OCI-LY3 (cell line): ENCODE measurements around the gene ARMC2.

Source experiments
- H2AFZ ChIP-seq: fragments of 200-600, 300-600 bp; shearing (Covaris generic); 2 replicates; pipeline ENCODE4 v1.6.0; 2014; ENCODE audit warnings: antibody characterized with exemption, low read depth, low read length
- H3K27ac ChIP-seq: fragments of 200-600, 300-600 bp; sonication (generic); 2 replicates; pipeline ENCODE4 v1.5.1; 2014; ENCODE audit warnings: mild to moderate bottlenecking, low read length, moderate library complexity, mixed read lengths
- H3K27me3 ChIP-seq: fragments of 200-600, 300-600 bp; sonication (generic); 2 replicates; pipeline ENCODE4 v1.6.1; 2014; ENCODE audit warnings: low read depth, low read length, mixed read lengths
- H3K36me3 ChIP-seq: fragments of 200-600, 300-600 bp; sonication (generic); replicated peaks from 2 replicates; pipeline ENCODE3; 2014; ENCODE audit warnings: low read depth, low read length, mixed read lengths
- H3K4me1 ChIP-seq: fragments of 300-600, 200-600 bp; sonication (generic); 2 replicates; pipeline ENCODE4 v1.6.1; 2014; ENCODE audit warnings: low read length, mixed read lengths
- H3K4me2 ChIP-seq: fragments of 200-600, 300-600 bp; sonication (generic); 2 replicates; pipeline ENCODE4 v1.6.1; 2014; ENCODE audit warnings: low read length, mixed read lengths
- H3K4me3 ChIP-seq: fragments of 300-600, 200-600 bp; sonication (generic); 2 replicates; pipeline ENCODE4 v1.5.1; 2014; ENCODE audit warnings: antibody characterized with exemption, mild to moderate bottlenecking, low read length, moderate library complexity
- H3K79me2 ChIP-seq: fragments of 300-600, 200-600 bp; shearing (Covaris generic); 2 replicates; pipeline ENCODE4 v1.6.1; 2014; ENCODE audit warnings: mild to moderate bottlenecking, low read length, mixed read lengths
- H3K9ac ChIP-seq: fragments of 300-600, 200-600 bp; shearing (Covaris generic); 2 replicates; pipeline ENCODE4 v1.6.0; 2014; ENCODE audit warnings: mild to moderate bottlenecking, low read length, moderate library complexity
- H3K9me3 ChIP-seq: fragments of 200-600, 300-600 bp; shearing (Covaris generic); 2 replicates; pipeline ENCODE4 v1.6.1; 2014; ENCODE audit warnings: low read length, mixed read lengths; ENCODE audit not compliant: insufficient read depth
- H4K20me1 ChIP-seq: fragments of 200-600, 300-600 bp; sonication (generic); 2 replicates; pipeline ENCODE4 v1.6.1; 2016; ENCODE audit warnings: low read length, mixed read lengths; ENCODE audit not compliant: insufficient read depth
- CTCF ChIP-seq: fragments of 200-600, 300-600 bp; sonication (generic); IDR thresholded peaks from 2 replicates; pipeline ENCODE4 v1.5.1; 2014; ENCODE audit warnings: antibody characterized with exemption, low read length, low read depth
- EZH2phosphoT487 ChIP-seq: fragments of 200-600 bp; shearing (Covaris generic); IDR thresholded peaks from 2 replicates; pipeline ENCODE4 v1.6.1; 2018; ENCODE audit warnings: antibody characterized with exemption, mixed run types, low read depth

The ARMC2 gene

GRCh38 chr6:108848116-108848868 lies at the start of gene ARMC2:
Gene ARMC2, plus strand, starts transcription at chr6:108848422. Its CDS starts 5,846 bp downstream, at chr6:108854268.
- Histone ChIP-seq H3K27ac (no peak within 1 kb of the TSS), H3K4me1 (peaks cover 7% of the 10 kb centered on the region; the same call in 1 of the 2 replicates), H3K9me3 (no peaks in the 10 kb centered on the region), H3K36me3 (no peaks in the 10 kb centered on the region), H2AFZ (peak within 1 kb of the TSS; percentile 89), H4K20me1 (no peaks in the 10 kb centered on the region), H3K4me2 (peak within 1 kb of the TSS; percentile 89), H3K27me3 (peaks cover 24% of the 10 kb centered on the region), H3K4me3 (peak within 1 kb of the TSS; percentile 88), H3K79me2 (no peaks in the 10 kb centered on the region), H3K9ac (peak within 1 kb of the TSS; percentile 60)
- TF ChIP-seq CTCF: no peak
- no peak for TF ChIP-seq EZH2phosphoT487

- H3K4me2 ChIP-seq: no peak overlapping the region
- H3K27ac ChIP-seq: no peak overlapping the region
- peaks cover 89% of the 10 kb centered on the region for H3K27me3 ChIP-seq
- TF ChIP-seq CTCF (no peak), EZH2phosphoT487 (no peak)
- H3K36me3 ChIP-seq: no peaks in the 10 kb centered on the region
- H4K20me1 ChIP-seq: peaks cover 15% of the 10 kb centered on the region
- no peak overlapping the region for H3K9ac ChIP-seq
- H3K9me3 ChIP-seq: no peaks in the 10 kb centered on the region
- peaks cover 7% of the 10 kb centered on the region for H3K4me1 ChIP-seq
- no peak overlapping the region for H2AFZ ChIP-seq
- no peak overlapping the region for H3K4me3 ChIP-seq
- H3K79me2 ChIP-seq: no peaks in the 10 kb centered on the region
Measured at GRCh38 chr6:108798670-108799353, 49.4 kb upstream of the ARMC2 start.

GRCh38 chr6:108799354-108799717 lies 48.9 kb upstream of the ARMC2 start:
- no peak overlapping the region for H3K9ac ChIP-seq
- no peak for TF ChIP-seq EZH2phosphoT487
- no peak for TF ChIP-seq CTCF
- H3K4me2 ChIP-seq: no peak overlapping the region
- no peaks in the 10 kb centered on the region for H3K9me3 ChIP-seq
- H2AFZ ChIP-seq: no peak overlapping the region
- H3K36me3 ChIP-seq: no peaks in the 10 kb centered on the region
- peaks cover 89% of the 10 kb centered on the region for H3K27me3 ChIP-seq
- H4K20me1 ChIP-seq: peaks cover 13% of the 10 kb centered on the region
- H3K27ac ChIP-seq: no peak overlapping the region
- no peak overlapping the region for H3K4me3 ChIP-seq
- H3K79me2 ChIP-seq: no peaks in the 10 kb centered on the region
- H3K4me1 ChIP-seq: peaks cover 7% of the 10 kb centered on the region

GRCh38 chr6:108799791-108800190 lies 48.4 kb upstream of the ARMC2 start:
- Histone ChIP-seq H3K27ac (no peak overlapping the region), H3K9me3 (no peaks in the 10 kb centered on the region), H2AFZ (no peak overlapping the region), H3K27me3 (peaks cover 89% of the 10 kb centered on the region), H3K36me3 (no peaks in the 10 kb centered on the region), H3K4me1 (peaks cover 7% of the 10 kb centered on the region), H3K79me2 (no peaks in the 10 kb centered on the region), H3K9ac (no peak overlapping the region), H3K4me3 (no peak overlapping the region), H4K20me1 (peaks cover 12% of the 10 kb centered on the region), H3K4me2 (no peak overlapping the region)
- no peak for TF ChIP-seq CTCF
- TF ChIP-seq EZH2phosphoT487: no peak
